GM18868 (cell line): ENCODE data around the gene PARP8.

ENCODE experiments used
- ATAC-seq: cut with Tn5 transposase; IDR thresholded peaks from one replicate; pipeline ENCODE4 v1.9.1; 2021; ENCODE audit warnings: mild to moderate bottlenecking, moderate library complexity; ENCODE audit not compliant: unreplicated experiment

Gene PARP8

GRCh38 chr5:50887889-50888633 lies 221.6 kb downstream of the PARP8 start:
- ATAC-seq, result no peak

- ATAC-seq, result no peak
These were observed 222.3 kb downstream of the PARP8 start for GRCh38 chr5:50888751-50889150.

- no peak for ATAC-seq
These were observed 223.4 kb downstream of the PARP8 start for GRCh38 chr5:50889790-50890189.
